ENCODE data around the gene THBD.

- TF ChIP-seq CTCF (IDR thresholded peaks at IDR 0.05) (no peak), POLR2A (IDR thresholded peaks at IDR 0.05) (no peak)
Observed at GRCh38 chr20:23093613-23094012, 44.1 kb upstream of the THBD start.
